AG09319 (cell line): Measurements from ENCODE around the gene TPPP2.
"Not testable (repeated sequence)": the region's sequence is repeated elsewhere in the genome, so short reads cannot be mapped to it uniquely, and the experiment has no call there.

Experiments
- DNase-seq: peaks from one replicate; pipeline ENCODE4 v3.0.0-alpha.2; 2010; ENCODE audit warnings: low read depth; ENCODE audit errors: extremely low read depth
- TF ChIP-seq, protein P1 (sequence below): IDR thresholded peaks from 2 replicates; pipeline ENCODE4 v1.5.1; 2011; ENCODE audit warnings: low read depth, mild to moderate bottlenecking, inconsistent platforms, low read length, moderate library complexity

Gene TPPP2

GRCh38 chr14:21001218-21001617 is 28.8 kb upstream of the TPPP2 start:
- no peak for DNase-seq
- TF ChIP-seq, protein P1, sequence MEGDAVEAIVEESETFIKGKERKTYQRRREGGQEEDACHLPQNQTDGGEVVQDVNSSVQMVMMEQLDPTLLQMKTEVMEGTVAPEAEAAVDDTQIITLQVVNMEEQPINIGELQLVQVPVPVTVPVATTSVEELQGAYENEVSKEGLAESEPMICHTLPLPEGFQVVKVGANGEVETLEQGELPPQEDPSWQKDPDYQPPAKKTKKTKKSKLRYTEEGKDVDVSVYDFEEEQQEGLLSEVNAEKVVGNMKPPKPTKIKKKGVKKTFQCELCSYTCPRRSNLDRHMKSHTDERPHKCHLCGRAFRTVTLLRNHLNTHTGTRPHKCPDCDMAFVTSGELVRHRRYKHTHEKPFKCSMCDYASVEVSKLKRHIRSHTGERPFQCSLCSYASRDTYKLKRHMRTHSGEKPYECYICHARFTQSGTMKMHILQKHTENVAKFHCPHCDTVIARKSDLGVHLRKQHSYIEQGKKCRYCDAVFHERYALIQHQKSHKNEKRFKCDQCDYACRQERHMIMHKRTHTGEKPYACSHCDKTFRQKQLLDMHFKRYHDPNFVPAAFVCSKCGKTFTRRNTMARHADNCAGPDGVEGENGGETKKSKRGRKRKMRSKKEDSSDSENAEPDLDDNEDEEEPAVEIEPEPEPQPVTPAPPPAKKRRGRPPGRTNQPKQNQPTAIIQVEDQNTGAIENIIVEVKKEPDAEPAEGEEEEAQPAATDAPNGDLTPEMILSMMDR: no peak

DNA sequence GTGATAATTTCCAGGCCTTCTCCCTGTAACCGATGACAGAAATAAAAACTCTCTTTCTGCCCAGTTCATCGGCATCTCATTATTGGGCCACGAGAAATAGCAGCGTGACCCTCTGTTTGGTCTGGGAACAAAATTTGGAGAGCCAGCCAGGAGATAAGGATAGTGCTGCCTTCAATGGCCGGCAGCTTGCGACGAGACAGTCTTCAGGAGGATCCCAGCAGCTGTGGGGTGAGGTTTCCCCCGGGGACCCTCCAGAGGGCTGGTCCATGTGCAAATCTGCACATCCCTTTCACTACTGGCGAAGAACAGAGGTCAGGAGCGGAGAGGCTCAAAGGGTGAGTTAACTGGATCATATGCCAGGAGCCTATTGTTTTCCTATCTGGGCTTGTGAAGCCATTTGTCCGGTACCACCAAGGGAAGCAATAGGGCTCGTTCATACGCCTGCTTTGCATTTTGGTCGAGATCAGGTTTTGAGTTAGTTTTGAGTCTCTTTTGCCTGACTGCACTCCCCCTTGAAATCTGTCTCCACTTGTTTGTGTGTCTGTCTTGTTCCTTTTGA is 26.1 kb upstream of the TPPP2 start:
- TF ChIP-seq, protein P1: no peak
- no peak for DNase-seq

DNA sequence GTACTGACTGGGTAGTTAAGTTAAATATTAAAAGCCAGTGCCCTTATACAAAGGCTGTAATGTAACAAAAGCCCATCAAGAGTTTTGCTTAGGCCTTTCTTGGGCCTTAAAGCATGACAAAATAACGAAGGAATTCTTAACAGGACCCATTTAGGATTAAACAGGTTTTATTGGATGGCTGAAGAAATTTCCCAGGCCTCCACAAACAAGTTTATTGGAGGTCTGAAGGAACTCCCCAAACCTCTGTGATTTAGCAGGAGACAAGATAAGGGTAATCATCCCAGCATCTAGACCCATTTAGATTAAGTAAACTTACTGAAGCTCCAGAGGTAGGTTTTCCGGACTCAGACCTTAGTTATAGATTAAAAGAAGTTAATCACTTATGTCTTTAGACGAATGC is 20.3 kb upstream of the TPPP2 start:
- not testable (repeated sequence) for DNase-seq

- TF ChIP-seq, protein P1: no peak
- no peak for DNase-seq
These were observed 18.9 kb upstream of the TPPP2 start for GRCh38 chr14:21011136-21011535.

DNA sequence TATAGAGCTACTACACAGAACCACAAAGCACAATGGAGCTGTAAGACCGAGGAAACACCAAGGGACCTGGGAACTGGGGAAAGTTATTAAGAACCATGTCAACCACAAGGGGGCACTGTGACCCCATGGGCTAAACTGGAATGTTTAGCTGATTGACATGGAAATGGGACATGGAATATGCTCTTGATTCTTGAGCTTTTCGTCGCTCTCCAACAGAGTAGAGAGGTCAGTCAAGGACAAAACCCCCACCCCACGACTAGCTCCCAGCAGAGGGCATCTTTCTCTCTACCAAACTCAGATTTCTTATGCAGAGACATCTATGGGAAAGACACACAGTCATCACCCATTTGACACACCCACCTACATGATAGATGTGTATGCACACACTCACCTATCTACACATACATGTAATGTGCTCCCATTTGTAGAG is 15.2 kb upstream of the TPPP2 start:
- TF ChIP-seq, protein P1: peak; percentile 88

GRCh38 chr14:21015312-21015711 is 14.7 kb upstream of the TPPP2 start:
- TF ChIP-seq, protein P1: no peak
- no peak for DNase-seq

More for the DNA sequence above, 15.2 kb upstream of the TPPP2 start:
- peak; percentile 66 for DNase-seq

DNA sequence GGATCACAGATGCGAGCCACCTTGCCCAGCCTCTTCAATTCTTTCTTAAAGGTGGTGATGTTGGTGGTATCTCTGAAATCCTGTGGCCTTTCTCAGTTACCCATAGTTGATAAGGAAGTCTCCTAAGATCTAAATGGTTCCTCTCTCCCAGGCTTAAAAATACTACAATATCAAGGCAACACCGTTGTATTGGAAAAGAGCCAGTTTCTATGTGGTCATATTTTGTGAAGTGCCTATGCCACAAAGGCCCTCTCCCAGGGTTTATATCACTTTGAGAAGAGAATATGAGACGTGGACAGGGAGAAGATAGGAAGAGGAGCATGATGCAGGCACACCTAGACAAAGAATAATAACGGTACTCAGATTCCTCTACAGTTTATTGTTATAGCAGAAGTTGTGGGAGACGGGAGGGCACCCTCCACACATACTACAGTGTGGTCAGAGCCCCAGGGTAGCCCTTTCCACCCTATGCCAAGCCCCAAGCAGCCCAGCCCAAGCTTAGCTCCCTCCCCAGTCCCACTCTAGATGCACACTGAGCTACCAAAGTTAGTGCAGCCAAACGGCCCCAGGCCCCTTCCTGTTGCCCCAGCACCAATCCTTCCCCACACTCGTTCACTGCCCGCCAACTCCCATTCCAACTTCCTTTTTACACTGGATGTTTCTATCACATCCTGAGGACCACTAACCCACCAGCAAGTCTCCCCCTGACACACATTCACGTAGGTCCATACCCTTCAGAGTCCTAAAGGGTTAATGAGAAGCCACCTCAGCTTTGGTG is 13.4 kb upstream of the TPPP2 start:
- TF ChIP-seq, protein P1: no peak
- no peak for DNase-seq
